ENCODE data around the gene NRARP. TPM values are rescaled to one million over a fixed set of nuclear protein-coding genes. Genes with fewer than 3 reads are reported as not detected.

Gene NRARP
- total and polyA plus RNA-seq, 2 experiments from 2014 or later, result 4.0 to 55.1 TPM

GRCh38 chr9:137296670-137297664 lies 5.1 kb downstream of the NRARP start (continued):
- no peak for TF ChIP-seq REST (IDR thresholded peaks at IDR 0.05; ENCODE audit: unreplicated experiment)
- no peak for TF ChIP-seq EZH2phosphoT487 (IDR thresholded peaks at IDR 0.05; ENCODE audit: unreplicated experiment)
- no peak for TF ChIP-seq POLR2AphosphoS5 (IDR thresholded peaks at IDR 0.05; ENCODE audit: low read depth)
- TF ChIP-seq ETS1 (IDR thresholded peaks at IDR 0.05), result no peak
- TF ChIP-seq STAT1 (IDR thresholded peaks at IDR 0.05; ENCODE audit: unreplicated experiment), result no peak
- TF ChIP-seq EZH2 (IDR thresholded peaks at IDR 0.05; ENCODE audit: low read depth, unreplicated experiment), result no peak

GRCh38 chr9:137295849-137296669 lies 6.0 kb downstream of the NRARP start:
- DNase-seq (ENCODE audit: low spot score) (peak; percentile 64), ATAC-seq (no peak)
- no peak overlapping the region for H3K27ac ChIP-seq (ENCODE audit: low read depth)
- no peaks in the 10 kb centered on the region for H3K9me2 ChIP-seq (ENCODE audit: insufficient read depth)
- peaks cover 38% of the 10 kb centered on the region for H3K4me1 Mint-ChIP-seq
- peak overlapping the region; percentile 96 for H3K4me2 ChIP-seq
- peak overlapping the region; percentile 55 for H3K4me3 ChIP-seq
- H3K4me3 Mint-ChIP-seq, result peak overlapping the region; percentile 67
- peaks cover 29% of the 10 kb centered on the region for H3K27me3 Mint-ChIP-seq (ENCODE audit: insufficient read depth, low read depth, poor library complexity)
- H4K20me1 ChIP-seq (replicated peaks; ENCODE audit: insufficient read depth), result peaks cover 11% of the 10 kb centered on the region
- peaks cover 3% of the 10 kb centered on the region; the same call in 1 of the 2 replicates for H3K79me2 ChIP-seq (replicated peaks; ENCODE audit: insufficient read depth)
- peaks cover 26% of the 10 kb centered on the region for H3F3A ChIP-seq (replicated peaks; ENCODE audit: low read depth)
- H3K36me3 ChIP-seq (ENCODE audit: insufficient read depth), result no peaks in the 10 kb centered on the region
- peaks cover 29% of the 10 kb centered on the region for H3K27me3 ChIP-seq (ENCODE audit: insufficient read depth)
- H3K4me1 ChIP-seq (ENCODE audit: insufficient read depth), result peaks cover 31% of the 10 kb centered on the region
- H2AFZ ChIP-seq, result no peak overlapping the region
- no peak overlapping the region for H3K27ac Mint-ChIP-seq
- H3K36me3 Mint-ChIP-seq (ENCODE audit: low read depth), result peaks cover 4% of the 10 kb centered on the region; the same call in 2 of the 3 replicates
- H3K9me3 Mint-ChIP-seq, result peaks cover 9% of the 10 kb centered on the region
- TF ChIP-seq REST (IDR thresholded peaks at IDR 0.05; ENCODE audit: unreplicated experiment) (no peak), STAT1 (IDR thresholded peaks at IDR 0.05; ENCODE audit: unreplicated experiment) (no peak)
